COR-L47 (cell line): ENCODE measurements around the gene TFF3.
"Not testable (repeated sequence)": the region's sequence is repeated elsewhere in the genome, so short reads cannot be mapped to it uniquely, and the experiment has no call there.

Source experiments
- DNase-seq: peaks from one replicate; lab custom pipeline; 2025; lab: John Stamatoyannopoulos, UW

Gene TFF3

DNA sequence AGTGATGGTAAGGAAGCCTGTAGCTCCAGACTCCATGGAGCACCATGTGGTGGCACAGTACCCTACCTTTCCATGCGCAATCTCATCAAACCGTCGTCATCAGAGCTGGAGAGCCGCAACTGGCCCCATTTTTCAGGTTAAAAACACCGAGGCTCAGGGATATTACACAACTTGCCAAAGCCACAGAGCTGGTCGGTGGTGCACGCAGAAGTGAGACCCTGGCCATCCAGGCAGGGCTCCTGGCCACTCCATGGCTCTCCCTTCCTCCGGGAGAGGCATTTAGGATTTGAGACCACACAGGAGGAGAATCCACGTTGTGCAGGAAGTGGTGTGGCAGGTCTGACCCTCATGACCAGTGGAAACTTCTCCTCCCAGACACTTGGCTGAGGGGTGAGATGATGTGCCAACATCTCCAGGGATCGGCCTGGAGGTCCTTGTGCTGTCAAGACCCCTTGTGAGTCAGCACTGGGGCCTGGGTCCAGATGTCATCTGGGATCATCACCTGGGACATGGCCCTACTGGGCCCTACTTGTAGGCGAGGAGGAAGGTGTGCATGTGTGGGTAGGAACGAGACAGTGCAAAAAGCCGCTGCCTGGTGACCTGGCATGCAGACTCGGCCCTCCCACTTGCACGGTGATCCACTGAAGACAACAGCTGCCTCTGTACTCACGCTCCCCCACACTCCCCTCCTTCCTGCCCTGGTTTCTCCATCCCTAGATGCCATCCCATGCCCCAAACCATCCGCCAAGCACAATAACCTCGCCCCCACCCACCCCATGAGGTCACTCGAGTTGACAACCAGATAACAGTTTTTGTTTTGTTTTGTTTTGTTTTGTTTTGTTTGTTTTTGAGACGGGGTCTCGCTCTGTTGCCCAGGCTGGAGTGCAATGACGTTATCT lies 10.4 kb downstream of the TFF3 start:
- no peak for DNase-seq

DNA sequence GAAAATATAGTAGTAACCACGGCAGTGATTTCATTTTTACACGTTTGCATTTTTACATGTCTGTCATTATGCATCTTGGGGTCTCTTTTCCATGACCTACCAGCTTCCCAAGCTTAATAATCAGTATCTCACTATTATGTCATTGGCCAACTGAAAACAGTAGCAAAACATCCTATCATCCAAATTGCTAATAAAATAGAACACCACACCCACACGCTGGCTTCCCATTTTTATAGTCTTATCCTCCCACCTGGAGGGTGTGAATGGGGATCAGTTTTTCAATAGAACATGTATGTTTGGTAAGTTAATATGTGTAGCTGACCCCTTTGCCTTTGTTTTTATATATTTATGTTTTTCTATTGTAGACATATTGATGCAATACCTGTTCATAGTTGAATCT lies 11.8 kb downstream of the TFF3 start:
- no peak for DNase-seq

DNA sequence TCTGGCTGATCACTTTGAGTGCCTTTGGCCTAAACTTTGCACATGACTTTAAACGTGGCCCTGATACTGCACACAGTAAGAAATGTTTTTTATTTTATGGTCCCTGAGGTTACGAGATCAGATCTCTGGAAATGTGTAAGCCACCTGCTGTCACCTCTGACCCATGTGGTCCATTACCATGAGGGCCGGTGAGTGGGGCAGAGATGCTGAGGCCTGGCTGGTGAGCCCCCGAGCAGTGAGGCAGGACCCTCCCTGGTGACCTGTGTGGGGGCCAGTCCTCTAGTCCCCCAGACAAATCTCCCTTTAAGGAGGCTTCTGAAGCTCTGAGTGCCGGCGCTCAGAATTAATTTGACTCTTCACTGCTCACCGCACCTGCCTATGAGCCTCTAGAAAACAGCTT lies 12.4 kb downstream of the TFF3 start:
- DNase-seq, result no peak

DNA sequence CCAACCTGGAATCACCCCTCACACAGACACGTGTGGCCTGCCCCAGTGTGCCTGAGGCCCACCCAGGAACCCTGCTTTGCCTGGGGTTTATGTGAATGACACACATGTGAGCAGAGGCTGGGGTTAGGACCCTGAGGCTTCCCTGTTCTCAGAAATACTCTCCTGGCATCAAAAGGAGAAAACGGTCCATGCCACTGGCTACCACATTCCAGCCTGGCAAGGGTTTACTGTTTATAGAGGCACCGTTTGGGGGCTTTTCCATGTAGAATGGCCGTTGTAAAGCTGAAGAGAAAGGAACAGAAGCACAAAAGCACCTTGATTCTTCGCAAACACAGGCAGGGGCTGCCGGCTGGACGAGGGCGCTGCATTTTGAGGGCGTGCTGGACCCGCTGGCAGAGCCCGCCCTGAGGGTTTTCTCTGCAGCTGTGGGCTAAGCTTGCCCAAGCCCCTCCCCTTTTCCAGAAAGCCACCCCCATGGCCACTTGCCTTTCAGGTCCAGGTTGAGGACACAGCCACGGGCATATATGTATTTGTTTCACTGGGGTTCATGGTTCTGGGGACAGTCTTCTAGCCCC lies 13.0 kb downstream of the TFF3 start:
- DNase-seq, result no peak

DNA sequence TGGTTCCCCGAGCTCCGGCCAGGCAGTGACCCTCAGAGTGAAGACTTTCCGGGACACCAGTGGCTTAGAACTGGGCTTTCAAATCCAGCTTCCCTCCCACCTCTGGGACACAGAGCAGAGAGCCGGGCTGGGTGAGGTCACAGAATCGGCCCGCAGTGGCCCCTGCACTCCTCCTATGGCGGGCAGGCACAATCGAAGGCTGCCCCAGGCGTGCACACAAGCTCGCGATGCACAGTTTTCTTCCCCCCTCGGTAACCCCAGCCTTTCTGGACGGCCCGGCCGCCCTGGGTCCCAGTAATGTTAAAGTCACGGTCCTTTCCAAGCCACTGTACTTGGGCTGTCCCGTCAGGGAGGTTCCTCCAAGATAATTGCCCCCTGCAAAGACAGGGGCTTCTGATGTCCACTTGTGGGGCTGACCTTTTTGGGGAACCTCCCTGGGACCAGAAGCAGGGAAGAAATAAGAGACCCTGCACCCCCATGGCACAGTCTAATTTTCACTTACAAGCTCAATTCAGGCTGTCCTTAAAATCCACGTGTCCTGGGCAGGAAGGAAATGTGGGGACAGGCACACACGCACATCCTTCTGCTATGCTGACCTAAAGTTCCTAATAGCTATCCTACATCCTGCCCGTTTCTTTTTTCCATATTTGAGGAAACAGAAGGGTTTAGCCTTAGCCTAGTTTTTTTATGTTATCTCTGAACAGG lies 13.7 kb downstream of the TFF3 start:
- no peak for DNase-seq

DNA sequence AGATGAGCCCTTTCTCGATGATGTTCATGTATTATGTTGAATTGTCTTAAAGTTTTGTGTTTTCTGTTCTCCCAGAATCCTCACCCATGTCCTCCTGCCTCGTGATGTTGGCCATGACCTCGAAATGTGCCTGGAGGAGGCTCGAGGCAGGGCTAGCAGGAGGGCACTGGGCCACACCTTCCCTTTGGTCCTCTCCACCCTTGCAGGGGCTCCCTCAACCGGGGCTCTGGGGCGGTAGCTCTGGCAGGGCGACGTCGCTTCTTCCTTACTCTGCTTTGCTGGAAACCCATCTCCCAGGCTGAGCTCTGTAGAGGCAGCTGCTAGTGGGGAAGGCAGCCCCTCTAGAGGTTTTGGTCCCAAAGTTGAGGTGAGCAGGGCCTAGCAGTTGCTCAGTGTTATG lies 14.3 kb downstream of the TFF3 start:
- no peak for DNase-seq

DNA sequence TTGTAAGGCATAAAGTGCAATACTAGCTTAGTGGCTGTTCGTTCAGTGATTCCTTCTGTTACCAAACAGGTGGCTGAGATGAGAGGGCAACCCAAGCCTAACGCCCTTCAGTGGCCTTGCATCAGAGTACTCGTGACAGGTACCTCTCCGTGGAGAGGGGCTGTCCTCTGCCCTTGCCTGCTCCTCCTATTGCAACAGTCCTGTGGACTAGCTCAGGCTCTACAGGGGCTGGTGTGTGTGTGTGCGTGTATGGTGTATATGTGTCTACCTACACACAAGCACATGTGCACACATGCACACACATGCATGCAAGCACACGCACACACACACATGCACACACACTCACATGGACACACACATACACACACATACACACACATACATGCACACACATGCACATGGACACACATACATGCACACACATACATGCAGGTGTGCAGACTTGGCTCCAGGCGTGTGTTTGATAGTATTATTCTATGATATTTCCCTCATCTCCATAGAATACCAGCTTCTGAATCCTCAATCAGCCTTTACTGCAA lies 15.1 kb downstream of the TFF3 start:
- no peak for DNase-seq

DNA sequence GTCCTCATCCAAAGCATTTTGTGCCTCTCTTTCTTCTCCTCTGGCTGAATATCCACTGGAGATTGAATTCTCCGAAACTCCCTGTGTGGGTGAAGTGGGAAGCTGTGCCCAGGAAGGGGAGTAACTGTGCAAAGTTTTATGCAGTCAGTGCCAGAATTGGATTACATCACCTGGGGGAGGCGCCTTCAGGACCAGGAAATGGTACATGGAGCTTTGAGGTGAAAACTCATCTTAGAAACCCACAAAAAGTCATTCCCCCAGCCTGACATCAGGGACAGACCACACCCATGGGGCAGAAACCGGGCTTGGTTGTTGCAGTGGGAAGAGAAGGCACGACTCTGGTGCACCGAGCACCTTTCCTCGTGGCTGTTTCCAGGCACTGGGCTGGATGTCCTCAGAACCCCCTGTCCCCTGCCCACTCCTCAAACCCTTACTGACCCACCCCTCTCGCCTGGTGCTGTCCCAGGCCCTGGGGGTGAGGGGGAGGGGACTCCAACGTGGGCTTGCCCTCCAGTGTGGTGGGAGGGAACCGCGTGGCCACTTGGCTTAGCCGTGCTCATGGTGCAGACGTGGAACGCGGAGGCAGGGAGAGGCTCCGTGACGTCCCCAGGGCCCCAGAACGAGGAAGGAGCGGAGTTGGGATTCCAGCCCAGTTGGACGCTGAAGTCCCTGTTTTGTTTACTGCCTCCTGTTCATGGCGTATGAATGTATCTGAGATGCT lies 15.7 kb downstream of the TFF3 start:
- no peak for DNase-seq

DNA sequence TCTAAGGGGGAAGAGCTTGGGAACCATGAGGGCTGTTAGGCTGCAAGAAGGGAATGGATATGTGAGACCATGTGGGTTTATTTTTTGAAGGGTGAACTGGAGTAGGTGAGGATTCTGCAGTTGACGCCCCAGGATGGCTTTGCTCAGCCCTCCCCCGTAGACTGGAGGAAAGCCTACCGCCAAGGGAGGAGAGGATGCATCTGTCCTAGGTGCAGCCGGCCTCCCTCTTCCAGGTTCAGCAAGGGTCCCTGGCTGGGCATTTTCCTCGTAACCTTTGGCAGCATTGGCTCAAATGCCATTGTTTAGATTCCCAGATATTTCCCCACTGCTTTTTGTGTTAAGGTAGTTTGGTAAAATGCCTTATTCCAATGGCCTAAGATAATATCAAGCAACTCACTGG lies 16.6 kb downstream of the TFF3 start:
- DNase-seq, result no peak

DNA sequence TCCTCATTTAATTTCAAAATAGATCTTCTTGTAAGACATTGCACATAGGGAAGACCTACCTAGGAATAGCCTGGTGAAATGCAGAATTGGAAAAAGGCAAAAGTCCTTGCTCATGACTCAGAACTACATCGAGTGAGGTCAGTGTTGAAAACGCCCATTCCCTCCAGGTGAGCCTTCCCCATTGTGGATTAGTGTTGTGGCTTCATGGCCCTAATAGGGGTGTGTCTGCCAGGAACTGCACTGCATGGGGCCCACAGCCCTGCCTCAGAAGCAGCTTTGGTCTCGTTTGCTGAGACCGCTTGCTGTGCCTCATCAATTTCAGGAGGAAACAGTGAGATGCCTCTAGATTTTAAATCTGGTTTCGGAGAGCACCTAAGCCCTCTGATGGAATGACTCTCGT lies 17.0 kb downstream of the TFF3 start:
- DNase-seq, result no peak

DNA sequence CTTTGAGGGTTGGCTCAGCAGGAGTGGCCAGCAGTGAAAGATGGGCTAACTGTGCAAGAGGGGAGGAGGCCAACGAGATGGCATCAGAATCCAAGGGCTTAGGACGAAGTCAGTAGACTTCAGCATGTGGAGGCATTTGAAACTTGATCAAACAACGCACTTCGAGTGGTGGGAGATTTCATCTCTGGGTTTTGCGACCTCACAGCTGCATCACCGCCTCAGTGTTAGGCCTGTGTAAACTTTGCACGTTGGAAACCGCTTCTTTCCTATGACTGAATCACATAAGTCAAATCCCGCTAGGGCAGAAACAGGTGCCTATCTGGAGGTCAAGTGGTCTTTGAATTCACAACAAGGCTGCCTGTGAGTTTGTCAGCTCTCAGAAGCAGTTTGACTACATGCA lies 17.8 kb downstream of the TFF3 start:
- no peak for DNase-seq

DNA sequence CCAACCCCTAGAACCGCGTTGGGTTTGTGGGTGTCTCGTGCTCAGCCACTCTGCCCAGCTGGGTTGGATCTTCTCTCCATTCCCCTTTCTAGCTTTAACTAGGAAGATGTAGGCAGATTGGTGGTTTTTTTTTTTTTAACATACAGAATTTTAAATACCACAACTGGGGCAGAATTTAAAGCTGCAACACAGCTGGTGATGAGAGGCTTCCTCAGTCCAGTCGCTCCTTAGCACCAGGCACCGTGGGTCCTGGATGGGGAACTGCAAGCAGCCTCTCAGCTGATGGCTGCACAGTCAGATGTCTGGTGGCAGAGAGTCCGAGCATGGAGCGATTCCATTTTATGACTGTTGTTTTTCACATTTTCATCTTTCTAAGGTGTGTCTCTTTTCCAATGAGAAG lies 18.7 kb downstream of the TFF3 start:
- no peak for DNase-seq

DNA sequence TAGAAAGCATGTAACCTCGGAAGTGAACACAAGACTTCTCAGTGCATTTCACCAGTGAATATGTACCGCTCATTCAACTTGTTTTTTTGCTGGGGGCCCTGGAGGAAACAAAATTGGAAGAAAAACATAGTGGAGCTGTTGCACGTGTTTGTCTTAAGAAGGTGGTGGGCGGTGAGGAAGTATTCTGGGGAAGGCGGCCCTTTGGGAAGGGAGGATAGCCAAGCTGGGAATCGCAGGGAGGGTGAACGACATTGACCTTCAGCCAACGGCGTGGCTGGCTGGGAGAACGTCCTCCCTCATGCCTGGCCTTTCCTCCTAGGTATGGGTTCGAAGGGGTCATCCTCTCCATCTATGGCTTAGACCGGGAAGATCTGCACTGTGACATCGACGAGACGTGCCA lies 19.4 kb downstream of the TFF3 start:
- no peak for DNase-seq

DNA sequence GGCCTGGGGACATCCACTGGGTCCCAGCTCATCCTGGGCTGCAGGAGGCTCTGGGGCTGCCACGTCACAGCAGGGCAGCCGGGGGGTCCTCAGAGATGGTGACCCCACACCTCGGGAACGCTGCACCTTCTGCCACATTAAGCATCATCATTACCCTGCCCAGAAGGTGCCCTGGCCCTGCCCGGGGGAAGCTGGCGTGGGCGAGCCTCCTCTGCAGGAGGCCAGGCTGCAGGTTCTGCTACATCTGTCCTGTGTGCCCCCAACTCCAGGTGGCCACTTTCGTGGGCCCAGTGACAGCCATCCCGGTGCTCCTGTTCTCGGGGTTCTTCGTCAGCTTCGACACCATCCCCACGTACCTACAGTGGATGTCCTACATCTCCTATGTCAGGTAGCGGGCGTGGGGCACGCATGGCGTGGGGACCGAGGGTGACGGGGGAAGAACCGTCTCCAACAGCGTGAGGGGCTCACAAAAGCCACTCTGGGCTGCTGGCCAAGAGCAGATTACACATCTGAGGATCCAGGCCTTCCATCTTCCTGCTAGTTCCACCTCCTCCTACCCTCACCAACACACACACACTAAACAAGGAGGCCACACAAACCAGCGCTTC lies 20.8 kb downstream of the TFF3 start:
- no peak for DNase-seq

DNA sequence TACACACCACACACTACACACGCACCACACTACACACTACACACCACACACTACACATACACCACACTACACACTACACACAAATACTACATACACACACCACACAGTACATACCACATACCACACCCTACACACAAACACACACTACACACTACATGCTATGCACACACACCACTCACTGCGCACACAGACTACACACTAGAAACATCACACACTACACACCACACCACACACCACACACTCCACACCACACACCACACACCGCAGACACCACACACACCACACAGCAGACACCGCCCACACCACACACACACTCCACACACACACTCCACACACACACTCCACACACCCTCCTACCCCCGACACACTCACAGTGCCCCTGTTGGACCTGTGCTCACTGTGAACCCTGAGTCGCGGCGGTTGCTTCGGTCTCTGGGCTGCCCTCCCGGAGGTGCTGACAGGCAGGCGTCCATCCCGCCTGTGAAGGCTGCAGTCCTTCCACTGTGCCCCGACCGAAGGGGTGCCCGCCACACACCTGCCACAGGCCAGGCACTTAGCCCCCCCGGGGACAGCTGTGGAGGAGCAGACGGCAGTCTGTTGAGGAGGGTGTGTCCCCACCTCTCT lies 21.4 kb downstream of the TFF3 start:
- DNase-seq, result no peak

DNA sequence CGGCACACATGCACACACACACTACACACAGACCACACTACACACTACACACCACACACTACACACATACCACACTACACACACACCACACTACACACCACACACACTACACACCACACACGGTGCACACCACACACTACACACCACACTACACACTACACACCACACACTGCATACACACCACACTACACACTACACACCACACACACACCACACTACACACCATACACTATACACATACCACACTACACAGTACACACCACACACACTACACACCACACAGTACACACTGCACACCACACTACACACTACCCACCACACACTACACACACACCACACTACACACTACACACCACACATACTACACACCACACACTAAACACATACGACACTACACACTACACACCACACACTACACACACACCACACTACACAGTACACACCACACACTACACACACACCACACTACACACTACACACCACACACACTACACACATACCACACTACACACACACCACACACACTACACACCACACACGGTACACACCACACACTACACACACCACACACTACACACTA lies 22.6 kb downstream of the TFF3 start:
- not testable (repeated sequence) for DNase-seq

DNA sequence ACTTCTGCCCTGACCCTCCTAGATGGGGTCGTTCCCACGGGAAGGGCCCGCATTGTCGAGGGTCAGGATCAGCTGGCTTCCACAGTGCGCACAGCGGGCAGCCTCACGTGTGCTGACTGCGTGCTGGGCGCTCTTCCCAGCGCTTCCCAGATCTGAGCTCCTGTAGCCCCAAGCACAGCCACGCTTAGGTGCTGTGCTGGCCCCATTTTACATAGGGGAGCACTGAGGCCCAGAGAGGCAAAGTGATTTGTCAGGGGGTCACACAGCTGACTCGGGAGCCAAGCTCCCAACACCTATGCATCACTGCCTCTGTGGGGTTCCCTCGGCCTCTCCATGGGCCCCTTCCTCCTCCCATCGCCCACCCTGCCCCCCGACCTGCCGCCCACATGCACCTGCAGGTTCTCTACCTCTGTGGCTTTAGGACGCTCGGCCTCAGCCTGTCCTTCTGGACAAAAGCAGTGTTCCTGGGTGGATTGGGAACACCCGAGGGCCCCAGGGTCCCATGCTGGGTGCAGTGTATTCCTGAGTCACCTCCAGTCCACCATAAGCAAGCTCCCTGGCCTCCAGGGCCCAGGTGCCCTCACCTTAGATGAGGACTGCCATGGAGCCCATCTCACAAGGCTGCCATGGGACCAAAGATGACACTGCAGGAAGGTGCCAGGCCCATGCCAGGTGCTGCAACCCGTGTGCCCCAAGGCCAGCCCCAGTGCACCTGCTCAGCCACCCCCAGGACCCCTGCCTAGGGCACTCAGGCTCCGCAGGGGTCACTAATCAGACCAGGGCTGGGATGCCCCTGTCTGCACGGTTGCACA lies 23.3 kb downstream of the TFF3 start:
- no peak for DNase-seq

DNA sequence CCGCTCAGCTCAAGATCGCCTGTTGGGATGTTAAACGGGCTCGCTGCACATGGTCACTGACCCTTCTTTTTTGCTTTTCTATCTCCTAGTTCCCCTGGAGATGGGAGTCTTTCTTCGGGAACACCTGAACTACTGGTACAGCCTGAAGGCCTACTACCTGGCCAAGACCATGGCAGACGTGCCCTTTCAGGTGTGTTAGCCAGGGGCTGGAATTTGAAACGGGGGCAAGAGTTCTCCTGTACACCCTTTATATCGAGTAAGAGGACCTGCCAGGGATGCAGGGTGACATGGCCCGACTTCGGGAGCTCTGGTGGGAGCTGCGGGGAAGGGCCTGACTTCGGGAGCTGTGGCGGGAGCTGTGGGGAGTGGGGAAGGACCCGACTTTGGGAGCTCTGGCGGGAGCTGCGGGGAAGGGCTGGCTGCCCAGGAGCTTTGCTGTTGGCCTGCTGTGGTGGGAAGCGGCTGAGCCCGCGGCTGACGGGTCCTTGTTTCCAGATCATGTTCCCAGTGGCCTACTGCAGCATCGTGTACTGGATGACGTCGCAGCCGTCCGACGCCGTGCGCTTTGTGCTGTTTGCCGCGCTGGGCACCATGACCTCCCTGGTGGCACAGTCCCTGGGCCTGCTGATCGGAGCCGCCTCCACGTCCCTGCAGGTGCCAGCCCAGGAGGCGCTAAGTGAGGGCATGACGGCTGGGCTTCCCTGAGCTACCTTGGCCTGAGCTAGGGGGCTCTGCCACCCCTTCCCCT lies 24.0 kb downstream of the TFF3 start:
- no peak for DNase-seq

DNA sequence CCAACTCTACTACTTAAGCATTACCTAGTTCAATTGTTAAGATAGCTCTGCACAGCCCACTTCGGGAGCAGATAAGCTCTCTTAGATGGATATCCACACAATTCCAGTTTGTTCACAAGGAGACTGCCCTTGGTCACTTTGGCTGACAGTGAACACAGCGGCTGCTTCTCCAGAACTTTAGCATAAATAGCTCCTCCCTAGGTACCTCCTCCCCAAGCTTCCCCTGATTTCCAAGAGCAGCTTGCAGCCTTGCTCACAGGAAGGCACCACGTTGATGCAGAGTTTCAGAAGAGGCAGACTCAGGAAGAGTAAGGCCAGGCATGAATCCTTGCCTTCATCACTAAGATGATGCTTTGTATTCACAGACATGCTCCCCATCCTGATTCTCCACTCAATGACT lies 24.7 kb downstream of the TFF3 start:
- no peak for DNase-seq
